Heart left ventricle (tissue), 13 donors: ENCODE data around the gene IQUB.

ENCODE experiments used
- POLR2A ChIP-seq, 2 donors: fragments of 450-650 bp; IDR thresholded peaks; one replicate each; pipeline ENCODE4 v1.6.1; 2017; ENCODE audit warnings: antibody characterized with exemption in 2 of 2, mild to moderate bottlenecking in 2 of 2, moderate library complexity in 2 of 2
- TF ChIP-seq, protein P1 (sequence below), 12 donors: fragments of 200-600 bp; sonication (generic) in 4 of 12; IDR thresholded peaks; one replicate each; pipeline versions ENCODE4 v1.5.0 to v1.8.0; 2018 to 2022; ENCODE audit warnings: antibody characterized with exemption in 12 of 12, mild to moderate bottlenecking in 5 of 12
- donor health status: ischemic (EF 13 %, LVEDD 7.1; RV severe dilation, severe dysfunction).
- donor health status: DM: no; HTN: yes; CAD: no.
- donor health status: DM: no; HTN: no; CAD: no.
- donor health status: ischemic (EF 25% LVEDD 6.9; RV normal size, moderate dysfunction).
- donor health status: ischemic (EF 25% LVEDD 5.7; RV mildly dilated, moderate dysfunction).
- donor health status: ischemic (EF 35%, LVEDD 5.7; RV mildly dilated, moderate dysfunction).
- donor health status: nonischemic (EF 11% LVEDD 7.7; RV severe dilation, severe dysfunction).
- donor health status: DM: yes; HTN: yes; CAD: no.
- donor health status: PGD.
- donor health status: ischemic (EF 29% LVEDD 5.4; RV normal size, mild dysfunction).
- donor health status: nonischemic (EF 23%, LVEDD 6.1; RV moderate dilation, normal function).

GRCh38 chr7:123539871-123540270 lies 5.5 kb upstream of the IQUB start:
- TF ChIP-seq, protein P1, sequence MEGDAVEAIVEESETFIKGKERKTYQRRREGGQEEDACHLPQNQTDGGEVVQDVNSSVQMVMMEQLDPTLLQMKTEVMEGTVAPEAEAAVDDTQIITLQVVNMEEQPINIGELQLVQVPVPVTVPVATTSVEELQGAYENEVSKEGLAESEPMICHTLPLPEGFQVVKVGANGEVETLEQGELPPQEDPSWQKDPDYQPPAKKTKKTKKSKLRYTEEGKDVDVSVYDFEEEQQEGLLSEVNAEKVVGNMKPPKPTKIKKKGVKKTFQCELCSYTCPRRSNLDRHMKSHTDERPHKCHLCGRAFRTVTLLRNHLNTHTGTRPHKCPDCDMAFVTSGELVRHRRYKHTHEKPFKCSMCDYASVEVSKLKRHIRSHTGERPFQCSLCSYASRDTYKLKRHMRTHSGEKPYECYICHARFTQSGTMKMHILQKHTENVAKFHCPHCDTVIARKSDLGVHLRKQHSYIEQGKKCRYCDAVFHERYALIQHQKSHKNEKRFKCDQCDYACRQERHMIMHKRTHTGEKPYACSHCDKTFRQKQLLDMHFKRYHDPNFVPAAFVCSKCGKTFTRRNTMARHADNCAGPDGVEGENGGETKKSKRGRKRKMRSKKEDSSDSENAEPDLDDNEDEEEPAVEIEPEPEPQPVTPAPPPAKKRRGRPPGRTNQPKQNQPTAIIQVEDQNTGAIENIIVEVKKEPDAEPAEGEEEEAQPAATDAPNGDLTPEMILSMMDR (IDR thresholded peaks at IDR 0.05): no peak
- TF ChIP-seq POLR2A (IDR thresholded peaks at IDR 0.05): no peak
